ENCODE measurements around the gene KRTAP10-4. TPM values are rescaled to one million over a fixed set of nuclear protein-coding genes. Genes with fewer than 3 reads are reported as not detected.

KRTAP10-4 gene
- polyA plus RNA-seq, 2 of the 4 experiments (the other 2 are of a cell fraction) = not detected

GRCh38 chr21:44530221-44530902 is 43.2 kb upstream of the KRTAP10-4 start:
- Histone ChIP-seq H3K4me3 (no peak overlapping the region), H3K27ac (no peak overlapping the region), H3K4me1 (no peaks in the 10 kb centered on the region), H3K9me3 (no peaks in the 10 kb centered on the region), H3K4me2 (no peak overlapping the region)
- TF ChIP-seq HES2 (IDR thresholded peaks at IDR 0.05) (no peak), PBX3 (IDR thresholded peaks at IDR 0.05) (no peak), JUN (IDR thresholded peaks at IDR 0.05) (no peak), CHD4 (IDR thresholded peaks at IDR 0.05; ENCODE audit: borderline replicate concordance) (no peak), ATOH8 (CRISPR knock-in tag; IDR thresholded peaks at IDR 0.05; ENCODE audit: low read depth) (no peak), ZNF302 (CRISPR knock-in tag; IDR thresholded peaks at IDR 0.05) (no peak), HOXB5 (CRISPR knock-in tag; IDR thresholded peaks at IDR 0.05) (no peak), MAX (IDR thresholded peaks at IDR 0.05) (no peak), RAD21 (conservative IDR thresholded peaks at IDR 0.05 in 1 of 2, IDR thresholded peaks at IDR 0.05 in 1 of 2) (no peak), GATA3 (IDR thresholded peaks at IDR 0.05; ENCODE audit: borderline replicate concordance) (no peak), TP53 (CRISPR knock-in tag; IDR thresholded peaks at IDR 0.05) (no peak), RNF2 (IDR thresholded peaks at IDR 0.05; ENCODE audit: borderline replicate concordance, low read depth) (no peak), RCOR1 (IDR thresholded peaks at IDR 0.05; ENCODE audit: low read depth, low read length) (no peak), HMGXB4 (CRISPR knock-in tag; IDR thresholded peaks at IDR 0.05; ENCODE audit: borderline replicate concordance) (no peak)
- FAIRE-seq (no peak), DNase-seq (ENCODE audit: low read depth in 1 of 2, low spot score in 1 of 2) (no peak), ATAC-seq (no peak)
- ChIA-PET CTCF (no interaction called here), POLR2A (no interaction called here)
- 48% methylated on average over 5 of the region's 7 CpGs for WGBS (ENCODE audit: missing lambda C conversion rate)

- CTCF ChIA-PET = no interaction called here
- WGBS (ENCODE audit: missing lambda C conversion rate) = 49% methylated on average over 15 of the region's 23 CpGs
- no peaks in the 10 kb centered on the region for H3K9me3 ChIP-seq
- FAIRE-seq (no peak), DNase-seq (ENCODE audit: low read depth in 1 of 2, low spot score in 1 of 2) (no peak), ATAC-seq (no peak)
- H3K4me2 ChIP-seq = no peak overlapping the region
- no peaks in the 10 kb centered on the region for H3K4me1 ChIP-seq
- POLR2A ChIA-PET = no interaction called here
- no peak overlapping the region for H3K4me3 ChIP-seq
- no peak overlapping the region for H3K27ac ChIP-seq
- TF ChIP-seq NFE2L2 (conservative IDR thresholded peaks at IDR 0.05; ENCODE audit: low read length) (no peak), HDAC2 (IDR thresholded peaks at IDR 0.05) (no peak), MYC (IDR thresholded peaks at IDR 0.05; ENCODE audit: borderline replicate concordance, low read length) (no peak), ELK1 (IDR thresholded peaks at IDR 0.05; ENCODE audit: low read depth, low read length) (no peak), RAD21 (conservative IDR thresholded peaks at IDR 0.05 in 1 of 2, IDR thresholded peaks at IDR 0.05 in 1 of 2) (no peak), MAZ (IDR thresholded peaks at IDR 0.05; ENCODE audit: borderline replicate concordance, low read depth, low read length) (no peak), E2F6 (IDR thresholded peaks at IDR 0.05; ENCODE audit: borderline replicate concordance, low read depth) (no peak), MAFK (IDR thresholded peaks at IDR 0.05; ENCODE audit: partially characterized antibody) (no peak), CEBPB (IDR thresholded peaks at IDR 0.05) (no peak), RFX5 (IDR thresholded peaks at IDR 0.05) (no peak), KDM5A (IDR thresholded peaks at IDR 0.05) (no peak), TFCP2L1 (CRISPR knock-in tag; IDR thresholded peaks at IDR 0.05) (no peak), ZFP36 (IDR thresholded peaks at IDR 0.05; ENCODE audit: borderline replicate concordance, partially characterized antibody) (no peak), POLR2AphosphoS2 (conservative IDR thresholded peaks at IDR 0.05; ENCODE audit: low read length) (no peak), CBX2 (IDR thresholded peaks at IDR 0.05; ENCODE audit: borderline replicate concordance, low read depth) (no peak), ATOH8 (CRISPR knock-in tag; IDR thresholded peaks at IDR 0.05; ENCODE audit: low read depth) (no peak), EHF (CRISPR knock-in tag; IDR thresholded peaks at IDR 0.05) (no peak), FOXS1 (CRISPR knock-in tag; IDR thresholded peaks at IDR 0.05) (no peak)
Measured at GRCh38 chr21:44530903-44531605, 42.5 kb upstream of the KRTAP10-4 start.

All from A549 (cell line).